KMS-11 (cell line): Measurements from ENCODE around the gene KDM6B.

Experiments
- H2AFZ ChIP-seq: fragments of 200-600 bp; sonication (generic); 2 replicates; pipeline ENCODE4 v1.6.1; 2016; ENCODE audit warnings: antibody characterized with exemption, mixed run types, low read depth
- H3K27ac ChIP-seq: fragments of 200-600 bp; sonication (generic); 2 replicates; pipeline ENCODE4 v1.6.1; 2016; ENCODE audit warnings: mild to moderate bottlenecking, mixed run types
- H3K27me3 ChIP-seq: fragments of 200-600 bp; sonication (generic); 2 replicates; pipeline ENCODE4 v1.6.1; 2017; ENCODE audit warnings: mild to moderate bottlenecking, low read depth, mixed run types, moderate library complexity; ENCODE audit not compliant: insufficient read depth
- H3K36me3 ChIP-seq: fragments of 200-600 bp; sonication (generic); 2 replicates; pipeline ENCODE4 v1.6.1; 2017; ENCODE audit warnings: mild to moderate bottlenecking, mixed run types; ENCODE audit not compliant: insufficient read depth
- H3K4me1 ChIP-seq: fragments of 200-600 bp; sonication (generic); 2 replicates; pipeline ENCODE4 v1.6.1; 2016; ENCODE audit warnings: mild to moderate bottlenecking, low read depth, mixed run types; ENCODE audit not compliant: poor library complexity, severe bottlenecking
- H3K4me2 ChIP-seq: fragments of 200-600 bp; sonication (generic); 2 replicates; pipeline ENCODE4 v1.7.0; 2016; ENCODE audit warnings: mild to moderate bottlenecking, mixed run types
- H3K4me3 ChIP-seq: fragments of 200-600 bp; sonication (generic); IDR thresholded peaks from 2 replicates; pipeline ENCODE4 v1.6.1; 2017; ENCODE audit warnings: low read depth, low read length, mixed read lengths; ENCODE audit not compliant: insufficient read depth
- H3K79me2 ChIP-seq: fragments of 200-600 bp; sonication (generic); 2 replicates; pipeline ENCODE4 v1.6.1; 2016; ENCODE audit warnings: low read depth, mixed run types; ENCODE audit not compliant: insufficient read depth
- H3K9ac ChIP-seq: fragments of 200-600 bp; sonication (generic); 2 replicates; pipeline ENCODE4 v1.6.1; 2016; ENCODE audit warnings: mild to moderate bottlenecking, mixed run types
- H4K20me1 ChIP-seq: fragments of 200-600 bp; sonication (generic); 2 replicates; pipeline ENCODE4 v1.6.1; 2016; ENCODE audit warnings: mild to moderate bottlenecking, mixed run types; ENCODE audit not compliant: insufficient read depth
- TF ChIP-seq, protein P1 (sequence below): fragments of 200-600 bp; sonication (generic); conservative IDR thresholded peaks from 2 replicates; pipeline ENCODE4 v1.6.1; 2017; ENCODE audit warnings: low read depth, mild to moderate bottlenecking, antibody characterized with exemption, low read length, moderate library complexity, mixed read lengths

Gene KDM6B

GRCh38 chr17:7831233-7831632 is 2.8 kb upstream of the KDM6B start:
- Histone ChIP-seq H3K4me2 (no peak overlapping the region), H3K79me2 (no peaks in the 10 kb centered on the region), H4K20me1 (no peaks in the 10 kb centered on the region), H2AFZ (no peak overlapping the region), H3K27ac (no peak overlapping the region), H3K9ac (no peak overlapping the region), H3K36me3 (no peaks in the 10 kb centered on the region), H3K4me3 (no peak overlapping the region), H3K27me3 (no peaks in the 10 kb centered on the region), H3K4me1 (no peaks in the 10 kb centered on the region)
- TF ChIP-seq, protein P1, sequence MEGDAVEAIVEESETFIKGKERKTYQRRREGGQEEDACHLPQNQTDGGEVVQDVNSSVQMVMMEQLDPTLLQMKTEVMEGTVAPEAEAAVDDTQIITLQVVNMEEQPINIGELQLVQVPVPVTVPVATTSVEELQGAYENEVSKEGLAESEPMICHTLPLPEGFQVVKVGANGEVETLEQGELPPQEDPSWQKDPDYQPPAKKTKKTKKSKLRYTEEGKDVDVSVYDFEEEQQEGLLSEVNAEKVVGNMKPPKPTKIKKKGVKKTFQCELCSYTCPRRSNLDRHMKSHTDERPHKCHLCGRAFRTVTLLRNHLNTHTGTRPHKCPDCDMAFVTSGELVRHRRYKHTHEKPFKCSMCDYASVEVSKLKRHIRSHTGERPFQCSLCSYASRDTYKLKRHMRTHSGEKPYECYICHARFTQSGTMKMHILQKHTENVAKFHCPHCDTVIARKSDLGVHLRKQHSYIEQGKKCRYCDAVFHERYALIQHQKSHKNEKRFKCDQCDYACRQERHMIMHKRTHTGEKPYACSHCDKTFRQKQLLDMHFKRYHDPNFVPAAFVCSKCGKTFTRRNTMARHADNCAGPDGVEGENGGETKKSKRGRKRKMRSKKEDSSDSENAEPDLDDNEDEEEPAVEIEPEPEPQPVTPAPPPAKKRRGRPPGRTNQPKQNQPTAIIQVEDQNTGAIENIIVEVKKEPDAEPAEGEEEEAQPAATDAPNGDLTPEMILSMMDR, result no peak

DNA sequence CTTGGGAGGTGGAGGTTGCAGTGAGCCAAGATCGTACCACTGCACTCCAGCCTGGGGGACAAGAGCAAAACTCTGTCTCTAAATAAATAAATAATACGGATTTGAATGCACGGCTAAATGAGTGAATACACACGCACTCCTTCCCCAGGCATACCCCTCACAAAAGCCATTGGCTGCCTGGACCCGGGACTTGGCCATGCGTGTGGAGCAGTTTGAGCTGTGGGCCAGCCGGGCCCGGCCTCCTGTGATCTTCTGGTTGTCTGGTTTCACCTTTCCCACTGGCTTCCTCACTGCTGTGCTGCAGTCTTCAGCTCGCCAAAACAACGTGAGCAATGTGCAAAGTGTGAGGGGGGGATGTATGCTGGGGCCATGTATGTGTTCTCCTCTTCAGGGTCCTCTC is 1.6 kb upstream of the KDM6B start:
- Histone ChIP-seq H4K20me1 (no peaks in the 10 kb centered on the region), H3K4me2 (no peak overlapping the region), H3K79me2 (no peaks in the 10 kb centered on the region), H3K4me3 (no peak overlapping the region), H3K4me1 (peaks cover 3% of the 10 kb centered on the region), H3K27ac (no peak overlapping the region), H3K9ac (no peak overlapping the region), H2AFZ (no peak overlapping the region), H3K27me3 (no peaks in the 10 kb centered on the region), H3K36me3 (no peaks in the 10 kb centered on the region)
- TF ChIP-seq, protein P1, result no peak

- Histone ChIP-seq H3K27me3 (no peaks in the 10 kb centered on the region), H3K36me3 (no peaks in the 10 kb centered on the region), H2AFZ (no peak overlapping the region; the same call in 1 of the 2 replicates), H3K79me2 (no peaks in the 10 kb centered on the region), H4K20me1 (no peaks in the 10 kb centered on the region), H3K9ac (no peak overlapping the region), H3K4me3 (no peak overlapping the region), H3K27ac (no peak overlapping the region), H3K4me1 (peaks cover 6% of the 10 kb centered on the region), H3K4me2 (0 out of 2 replicates have a peak overlapping the region, but pooled peaks have one; percentile 29)
- TF ChIP-seq, protein P1, result no peak
These were observed 814 bp upstream of the KDM6B start for GRCh38 chr17:7833011-7833794.

DNA sequence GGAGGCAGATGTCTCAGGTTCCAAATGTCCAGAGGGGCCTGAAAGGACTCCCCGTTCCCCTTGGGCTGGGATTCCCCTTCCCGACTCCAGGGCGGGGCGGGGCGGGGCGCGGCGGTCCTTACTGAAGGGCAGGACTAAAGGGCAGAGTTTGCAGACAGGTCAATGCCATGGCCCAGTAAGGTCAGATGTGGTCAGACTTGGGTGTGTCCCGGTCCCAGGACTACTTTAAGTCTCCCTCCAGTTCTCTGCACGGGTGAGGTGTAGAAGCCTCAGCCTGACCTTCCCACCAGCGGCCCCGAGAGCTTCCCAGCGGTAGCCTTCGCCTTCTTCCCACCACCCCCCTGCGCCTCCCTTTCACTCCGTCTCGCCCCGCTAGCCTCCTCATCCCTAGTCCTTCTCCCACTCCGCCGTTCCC is 532 bp downstream of the KDM6B start:
- Histone ChIP-seq H3K79me2 (no peaks in the 10 kb centered on the region), H4K20me1 (no peaks in the 10 kb centered on the region), H3K9ac (no peak overlapping the region), H2AFZ (no peak overlapping the region; the same call in 1 of the 2 replicates), H3K27ac (peak overlapping the region; percentile 58; the same call in 1 of the 2 replicates), H3K4me3 (no peak overlapping the region), H3K36me3 (no peaks in the 10 kb centered on the region), H3K4me2 (no peak overlapping the region), H3K4me1 (peaks cover 10% of the 10 kb centered on the region), H3K27me3 (no peaks in the 10 kb centered on the region)
- TF ChIP-seq, protein P1, result peak; percentile 34; the same call in 1 of the 2 replicates
